Measurements from ENCODE around the gene BRICD5. TPM values are rescaled to one million over a fixed set of nuclear protein-coding genes. Genes with fewer than 3 reads are reported as not detected.

BRICD5 gene
- total RNA-seq, 2 experiments from 2014 or later, result 6.6 to 6.9 TPM

GRCh38 chr16:2161911-2162310, 48.8 kb downstream of the BRICD5 start:
- no peak for TF ChIP-seq CTCF (IDR thresholded peaks at IDR 0.05)
- peaks cover 8% of the 10 kb centered on the region for H3K36me3 Mint-ChIP-seq (ENCODE audit: low read depth)
- no peaks in the 10 kb centered on the region for H3K27me3 Mint-ChIP-seq
- intact Hi-C loops (cut with micrococcal nuclease), result no loop called here
- ATAC-seq (no peak), DNase-seq (no peak)
- ChIA-PET POLR2A (interaction anchor here (1.1 to 1.7 kb wide), 5 partner anchors 9 to 49 kb away, joined by 3 to 4 read pairs (median 4); partner anchors contain the start of gene BRICD5), CTCF (no interaction called here)
- no peaks in the 10 kb centered on the region for H3K9me3 Mint-ChIP-seq
- H3K4me3 Mint-ChIP-seq, result no peak overlapping the region
- no peak overlapping the region for H3K27ac Mint-ChIP-seq
- H3K4me1 Mint-ChIP-seq (ENCODE audit: low read depth), result peaks cover 13% of the 10 kb centered on the region

GRCh38 chr16:2160915-2161551, 49.6 kb downstream of the BRICD5 start:
- H3K9me3 Mint-ChIP-seq, result no peaks in the 10 kb centered on the region
- peak overlapping the region; percentile 30 for H3K27ac Mint-ChIP-seq
- ChIA-PET CTCF (no interaction called here), POLR2A (interaction anchor here (1.7 kb wide), 1 partner anchor 50 kb away, joined by 4 read pairs; the partner anchor contains the start of gene BRICD5)
- H3K36me3 Mint-ChIP-seq (ENCODE audit: low read depth), result peaks cover 9% of the 10 kb centered on the region
- intact Hi-C loops (cut with micrococcal nuclease), result no loop called here
- DNase-seq, result no peak
- TF ChIP-seq CTCF (IDR thresholded peaks at IDR 0.05), result no peak
- no peak for ATAC-seq
- no peaks in the 10 kb centered on the region for H3K27me3 Mint-ChIP-seq
- H3K4me1 Mint-ChIP-seq (ENCODE audit: low read depth), result peaks cover 19% of the 10 kb centered on the region
- H3K4me3 Mint-ChIP-seq, result no peak overlapping the region

Other genes with a start within 250 kb of the BRICD5 start
- gene RPS2, start 246.0 kb downstream of the BRICD5 start, total RNA-seq, result 1,000 to 10,000 TPM; 5,572 to 5,598 TPM
- not detected for gene RNF151, start 244.0 kb downstream of the BRICD5 start, total RNA-seq
- 10 to 100 TPM; 54.4 to 56.0 TPM for gene TBL3, start 238.8 kb downstream of the BRICD5 start, total RNA-seq
- gene NOXO1, start 229.4 kb downstream of the BRICD5 start, total RNA-seq, result under 1 TPM in 1 of 2 experiments, not detected in 1; 0.31 TPM
- 10 to 100 TPM; 33.5 to 33.9 TPM for gene GFER, start 226.7 kb downstream of the BRICD5 start, total RNA-seq
- 1 to 10 TPM; 5.4 to 7.2 TPM for gene SYNGR3, start 220.9 kb downstream of the BRICD5 start, total RNA-seq
- 10 to 100 TPM; 85.5 to 90.3 TPM for gene ZNF598, start 201.0 kb downstream of the BRICD5 start, total RNA-seq
- gene NPW, start 191.1 kb downstream of the BRICD5 start, total RNA-seq, result 10 to 100 TPM; 24.3 to 28.3 TPM
- gene NHERF2, start 184.0 kb downstream of the BRICD5 start, total RNA-seq, result 1 to 10 TPM; 2.8 to 3.0 TPM
- 10 to 100 TPM; 28.2 to 29.8 TPM for gene NTHL1, start 163.0 kb downstream of the BRICD5 start, total RNA-seq
- 10 to 100 TPM; 54.4 to 57.3 TPM for gene TSC2, start 162.9 kb downstream of the BRICD5 start, total RNA-seq
- 10 to 100 TPM; 74.7 to 85.1 TPM for gene PKD1, start 75.0 kb downstream of the BRICD5 start, total RNA-seq
- gene RAB26, start 62.2 kb downstream of the BRICD5 start, total RNA-seq, result under 1 TPM; 0.34 to 0.49 TPM
- 10 to 100 TPM; 74.8 to 80.2 TPM for gene TRAF7, start 55.1 kb downstream of the BRICD5 start, total RNA-seq
- 1 to 10 TPM; 4.4 to 7.2 TPM for gene CASKIN1, start 14.3 kb downstream of the BRICD5 start, total RNA-seq
- gene MLST8, start 5.4 kb downstream of the BRICD5 start, total RNA-seq, result 10 to 100 TPM; 70.0 to 70.7 TPM
- 10 to 100 TPM; 19.8 to 20.1 TPM for gene PGP, start 4.0 kb upstream of the BRICD5 start, total RNA-seq
- gene E4F1, start 12.7 kb upstream of the BRICD5 start, total RNA-seq, result 10 to 100 TPM; 19.4 to 21.1 TPM
- under 1 TPM; 0.32 to 0.51 TPM for gene DNASE1L2, start 25.6 kb upstream of the BRICD5 start, total RNA-seq
- gene ECI1, start 40.7 kb upstream of the BRICD5 start, total RNA-seq, result 10 to 100 TPM; 37.4 to 40.5 TPM
- gene RNPS1, start 57.3 kb upstream of the BRICD5 start, total RNA-seq, result 100 to 1,000 TPM; 334 to 358 TPM
- gene ABCA3, start 129.9 kb upstream of the BRICD5 start, total RNA-seq, result 1 to 10 TPM; 2.9 to 3.6 TPM
- gene CCNF, start 218.6 kb upstream of the BRICD5 start, total RNA-seq, result 10 to 100 TPM; 43.5 TPM
- gene TEDC2, start 249.2 kb upstream of the BRICD5 start, total RNA-seq, result 10 to 100 TPM; 23.2 to 30.7 TPM